Left lung (tissue), 10 donors: ENCODE data around the gene REEP3. TPM values are rescaled to one million over a fixed set of nuclear protein-coding genes. Genes with fewer than 3 reads are reported as not detected.

Source experiments
- ATAC-seq: fragments of 200-7000 bp; cut with Tn5 transposase; one replicate; pipeline ENCODE4 v1.9.1; 2020; ENCODE audit warnings: moderate library complexity
- DNase-seq, 4 donors: peaks; one replicate each; pipeline ENCODE4 v3.0.0-alpha.2; 2013 to 2020
- H3K27ac ChIP-seq, 2 donors: fragments of 200-600 bp; sonication (generic) in 1 of 2; one replicate each; pipeline versions ENCODE4 v1.5.0 to v1.8.0; 2020 to 2021
- H3K27me3 ChIP-seq, 2 donors: fragments of 200-600 bp; sonication (generic) in 1 of 2; one replicate each; pipeline versions ENCODE4 v1.5.0 to v1.8.0; 2020 to 2021
- H3K36me3 ChIP-seq, 2 donors: fragments of 200-600 bp; sonication (generic) in 1 of 2; one replicate each; pipeline versions ENCODE4 v1.5.0 to v1.8.0; 2020 to 2021
- H3K4me1 ChIP-seq, 2 donors: fragments of 200-600 bp; one replicate each; pipeline ENCODE4 v1.8.0; 2021
- H3K4me3 ChIP-seq, 2 donors: fragments of 200-600 bp; sonication (generic) in 1 of 2; one replicate each; pipeline versions ENCODE4 v1.5.0 to v1.8.0; 2020 to 2021; ENCODE audit warnings: mild to moderate bottlenecking in 1 of 2
- H3K9me3 ChIP-seq, 2 donors: fragments of 200-600 bp; sonication (generic) in 1 of 2; one replicate each; pipeline versions ENCODE4 v1.5.0 to v1.8.0; 2020 to 2021
- intact Hi-C, 2 donors: fragments of 100-400 bp; cut with DNase I; formaldehyde crosslinking; loops; one replicate each; pipeline versions ENCODE4 v1.11.2 to v1.14.2; 2022
- polyA plus RNA-seq, 6 donors: library from polyadenylated mRNA; unstranded; fragments of 120-200 nt; gene quantifications; one replicate each; pipeline ENCODE4 v1.2.1, GENCODE V29; 2013; ENCODE audit not compliant: insufficient read length in 6 of 6
- total RNA-seq, 2 donors: library from RNA; stranded (reverse); fragmentation: NEBNext Ultra II Directional; extraction: Animal tissue kit (Norgen Biotek cat#: 25700); gene quantifications; one replicate each; pipeline ENCODE4 v1.2.1, GENCODE V29; 2021
- TF ChIP-seq, protein P1 (sequence below), 2 donors: fragments of 200-600 bp; sonication (generic) in 1 of 2; IDR thresholded peaks; one replicate each; pipeline versions ENCODE4 v1.5.0 to v1.8.0; 2021; ENCODE audit warnings: antibody characterized with exemption in 2 of 2
- donor health status: DM: no; HTN: yes; CAD: no.
- donor health status: DM: no; HTN: no; CAD: no.

The REEP3 gene
- total and polyA plus RNA-seq, 8 donors: 29.3 to 57.8 (median 38.2) TPM

DNA sequence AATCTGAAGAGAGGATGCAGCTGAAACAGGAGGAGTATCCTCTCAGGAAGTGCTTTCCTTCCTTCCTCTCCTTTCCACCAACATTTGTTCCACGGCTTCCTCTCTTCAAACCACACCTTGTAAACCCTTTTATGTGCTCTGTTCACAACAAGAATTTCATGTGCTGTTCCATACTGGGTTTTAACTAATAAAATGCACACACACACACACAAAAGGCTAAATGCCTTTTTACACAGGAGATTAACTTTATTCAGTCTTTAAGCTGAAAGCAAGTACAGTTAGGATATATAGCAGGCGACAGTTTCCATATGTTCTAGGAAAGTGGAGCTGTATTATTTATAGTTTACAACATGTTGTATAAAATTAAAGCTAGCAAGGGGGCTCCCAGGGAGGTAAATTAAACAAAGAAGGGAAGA is 106.7 kb downstream of the REEP3 start:
- H3K36me3 ChIP-seq: peaks cover 0 to 1% of the 10 kb centered on the region in 2 donors
- H3K4me3 ChIP-seq: no peak overlapping the region
- H3K27me3 ChIP-seq: no peaks in the 10 kb centered on the region
- TF ChIP-seq, protein P1, sequence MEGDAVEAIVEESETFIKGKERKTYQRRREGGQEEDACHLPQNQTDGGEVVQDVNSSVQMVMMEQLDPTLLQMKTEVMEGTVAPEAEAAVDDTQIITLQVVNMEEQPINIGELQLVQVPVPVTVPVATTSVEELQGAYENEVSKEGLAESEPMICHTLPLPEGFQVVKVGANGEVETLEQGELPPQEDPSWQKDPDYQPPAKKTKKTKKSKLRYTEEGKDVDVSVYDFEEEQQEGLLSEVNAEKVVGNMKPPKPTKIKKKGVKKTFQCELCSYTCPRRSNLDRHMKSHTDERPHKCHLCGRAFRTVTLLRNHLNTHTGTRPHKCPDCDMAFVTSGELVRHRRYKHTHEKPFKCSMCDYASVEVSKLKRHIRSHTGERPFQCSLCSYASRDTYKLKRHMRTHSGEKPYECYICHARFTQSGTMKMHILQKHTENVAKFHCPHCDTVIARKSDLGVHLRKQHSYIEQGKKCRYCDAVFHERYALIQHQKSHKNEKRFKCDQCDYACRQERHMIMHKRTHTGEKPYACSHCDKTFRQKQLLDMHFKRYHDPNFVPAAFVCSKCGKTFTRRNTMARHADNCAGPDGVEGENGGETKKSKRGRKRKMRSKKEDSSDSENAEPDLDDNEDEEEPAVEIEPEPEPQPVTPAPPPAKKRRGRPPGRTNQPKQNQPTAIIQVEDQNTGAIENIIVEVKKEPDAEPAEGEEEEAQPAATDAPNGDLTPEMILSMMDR (IDR thresholded peaks at IDR 0.05): no peak
- H3K9me3 ChIP-seq: no peaks in the 10 kb centered on the region
- no peak for DNase-seq
- no peak for ATAC-seq
- peak overlapping the region; percentile 94 to 97 for H3K27ac ChIP-seq
- intact Hi-C loops: no loop called here
- H3K4me1 ChIP-seq: peaks cover 19 to 38% of the 10 kb centered on the region in 2 donors

DNA sequence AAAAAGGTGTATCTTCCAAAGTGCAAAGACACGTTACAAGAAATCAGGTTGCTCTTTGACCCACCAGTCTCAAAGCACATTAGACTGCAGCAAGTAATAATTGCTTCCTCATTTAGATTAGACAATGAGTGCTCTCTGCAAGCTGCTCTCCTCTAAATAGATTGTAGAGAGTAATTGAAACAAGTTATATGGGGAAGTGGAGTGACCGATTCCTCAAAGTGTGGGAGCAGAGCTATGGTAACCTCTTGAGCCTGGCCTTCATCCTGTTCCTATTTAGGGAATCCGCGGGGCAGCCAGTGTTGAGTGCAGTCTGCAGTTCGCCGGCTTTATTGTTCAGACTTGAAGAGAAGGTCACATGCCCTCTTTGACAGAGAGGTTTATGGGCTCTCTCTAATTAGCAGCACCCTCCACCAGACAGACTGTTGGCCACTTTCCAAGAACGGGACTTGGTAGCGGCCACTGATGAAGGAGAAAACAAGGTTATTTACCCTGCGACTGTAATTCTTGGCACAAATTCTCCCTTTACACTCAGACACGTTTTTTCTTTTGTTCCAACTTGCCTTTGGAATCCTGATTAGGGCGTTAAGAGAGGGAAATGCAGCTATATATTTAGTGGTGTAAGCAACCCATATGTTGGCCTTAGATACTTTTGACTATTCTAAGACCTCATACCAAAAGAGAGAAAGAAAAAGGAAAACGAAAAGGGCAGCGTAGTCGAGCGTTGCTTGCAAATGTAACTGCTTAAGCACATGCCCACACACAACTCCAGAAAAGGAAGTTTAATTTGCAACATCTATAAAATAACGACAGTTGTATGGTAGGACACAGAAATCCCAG is 107.5 kb downstream of the REEP3 start:
- no peaks in the 10 kb centered on the region for H3K27me3 ChIP-seq
- intact Hi-C loops: no loop called here
- peaks cover 19 to 38% of the 10 kb centered on the region in 2 donors for H3K4me1 ChIP-seq
- no peaks in the 10 kb centered on the region for H3K9me3 ChIP-seq
- TF ChIP-seq, protein P1 (IDR thresholded peaks at IDR 0.05): no peak
- peak overlapping the region; percentile 94 to 97 for H3K27ac ChIP-seq
- peak overlapping the region; percentile 41 to 64 for H3K4me3 ChIP-seq
- ATAC-seq (peak; percentile 22), DNase-seq (peak in 2 of 4 donors; percentile 63 to 74)
- no peaks in the 10 kb centered on the region for H3K36me3 ChIP-seq

- ATAC-seq (peak; percentile 81), DNase-seq (peak; percentile 94 to 96 (median 96))
- Histone ChIP-seq H3K4me1 (peaks cover 19 to 38% of the 10 kb centered on the region in 2 donors), H3K36me3 (no peaks in the 10 kb centered on the region), H3K4me3 (peak overlapping the region; percentile 41 to 64), H3K27ac (peak overlapping the region; percentile 94 to 97), H3K9me3 (no peaks in the 10 kb centered on the region), H3K27me3 (no peaks in the 10 kb centered on the region)
- intact Hi-C loops: no loop called here
- TF ChIP-seq, protein P1 (IDR thresholded peaks at IDR 0.05): peak; percentile 70 to 80
Measured at GRCh38 chr10:63629363-63630084, 108.3 kb downstream of the REEP3 start.

DNA sequence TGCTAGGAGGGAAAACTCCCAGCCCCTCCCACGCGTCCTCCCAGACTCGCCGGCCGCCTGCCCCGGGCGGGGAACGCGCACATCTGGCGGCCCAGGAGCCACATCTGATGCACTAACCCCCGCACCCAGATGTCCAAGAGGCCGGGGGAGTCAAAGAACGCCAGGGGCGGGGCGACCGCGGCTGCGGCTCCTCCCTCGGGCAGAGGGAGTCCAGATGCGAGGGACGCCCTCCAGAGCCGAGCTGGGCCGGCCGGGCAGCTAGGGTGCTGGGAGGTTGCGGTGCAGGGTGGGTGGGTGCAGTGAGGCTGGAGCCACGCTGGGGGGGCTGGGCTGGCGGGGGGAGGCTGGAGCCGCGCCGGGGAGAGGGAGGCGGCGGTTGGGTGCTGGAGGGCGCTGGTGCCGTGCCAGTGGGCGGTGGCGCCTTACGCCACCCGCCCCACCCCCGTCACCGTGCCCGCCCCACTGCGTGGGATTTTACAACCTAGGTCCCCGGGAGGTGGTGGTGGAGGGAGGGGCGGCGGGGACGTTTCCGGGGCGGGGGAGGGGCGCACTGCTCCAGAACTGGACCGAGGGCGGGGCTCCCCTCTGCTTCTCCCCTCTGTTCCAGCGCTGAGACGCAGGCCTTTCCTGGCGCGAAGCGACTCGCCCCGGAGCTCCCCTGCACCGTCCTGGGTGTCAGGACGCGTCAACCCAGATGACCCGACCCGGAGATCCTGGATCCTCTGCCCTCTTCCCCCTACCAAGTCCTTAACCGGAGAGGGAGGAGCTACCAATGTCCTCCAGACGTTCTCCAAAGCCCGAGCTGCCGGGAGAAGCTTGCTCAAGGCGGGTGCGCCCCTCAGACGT is 109.1 kb downstream of the REEP3 start:
- Histone ChIP-seq H3K27me3 (no peaks in the 10 kb centered on the region), H3K4me3 (peak overlapping the region; percentile 41 to 64), H3K9me3 (no peaks in the 10 kb centered on the region), H3K27ac (peak overlapping the region; percentile 94 to 97), H3K4me1 (peaks cover 19 to 38% of the 10 kb centered on the region in 2 donors), H3K36me3 (no peaks in the 10 kb centered on the region)
- peak; percentile 77 for ATAC-seq
- DNase-seq: peak; percentile 89 to 95 (median 92)
- intact Hi-C loops: no loop called here
- TF ChIP-seq, protein P1 (IDR thresholded peaks at IDR 0.05): no peak
